AG04450 (cell line): ENCODE measurements around the gene SAT2. TPM values are rescaled to one million over a fixed set of nuclear protein-coding genes. Genes with fewer than 3 reads are reported as not detected.
A peak's percentile ranks its signal among the peaks of the same experiment; 100 is the strongest.

ENCODE experiments used
- CTCF ChIA-PET: fragments of 300-600, 350-600 bp; formaldehyde crosslinking; extraction: SDS; loops from one replicate; lab custom pipeline; 2022; ENCODE audit warnings: antibody characterized with exemption, inconsistent platforms; lab: Charles Lee
- POLR2A ChIA-PET: fragments of 350-600 bp; formaldehyde crosslinking; extraction: SDS; loops from one replicate; lab custom pipeline; 2021; ENCODE audit warnings: antibody characterized with exemption, inconsistent platforms; lab: Yijun Ruan, JAX
- DNase-seq: peaks from one replicate; pipeline ENCODE4 v3.0.0-alpha.2; 2011; ENCODE audit warnings: low read depth, low spot score
- H3K27ac ChIP-seq: one replicate; pipeline ENCODE4 v1.5.1; 2012; ENCODE audit warnings: low read depth, low read length, control low read depth
- H3K27me3 ChIP-seq: one replicate; pipeline ENCODE4 v1.6.0; 2012; ENCODE audit warnings: low read length; ENCODE audit not compliant: control insufficient read depth, insufficient read depth
- H3K4me3 ChIP-seq: 2 replicates; pipeline ENCODE4 v1.5.1; 2011; ENCODE audit warnings: mild to moderate bottlenecking, low read depth, low read length, control low read depth
- H3K9me3 ChIP-seq: 2 replicates; pipeline ENCODE4 v1.5.1; 2012; ENCODE audit warnings: low read length; ENCODE audit not compliant: control insufficient read depth, insufficient read depth
- polyA plus RNA-seq: library from polyadenylated mRNA; depleted of rRNA; stranded (reverse); fragments of >200 nt; gene quantifications from 2 replicates; pipeline ENCODE4 v1.2.3, GENCODE V29; 2011
- TF ChIP-seq, protein P1 (sequence below): IDR thresholded peaks from 2 replicates; pipeline ENCODE4 v1.5.1; 2011; ENCODE audit warnings: low read depth, low read length, control low read depth, inconsistent platforms

The SAT2 gene
- polyA plus RNA-seq, 1 experiment, result 54.1 TPM

DNA sequence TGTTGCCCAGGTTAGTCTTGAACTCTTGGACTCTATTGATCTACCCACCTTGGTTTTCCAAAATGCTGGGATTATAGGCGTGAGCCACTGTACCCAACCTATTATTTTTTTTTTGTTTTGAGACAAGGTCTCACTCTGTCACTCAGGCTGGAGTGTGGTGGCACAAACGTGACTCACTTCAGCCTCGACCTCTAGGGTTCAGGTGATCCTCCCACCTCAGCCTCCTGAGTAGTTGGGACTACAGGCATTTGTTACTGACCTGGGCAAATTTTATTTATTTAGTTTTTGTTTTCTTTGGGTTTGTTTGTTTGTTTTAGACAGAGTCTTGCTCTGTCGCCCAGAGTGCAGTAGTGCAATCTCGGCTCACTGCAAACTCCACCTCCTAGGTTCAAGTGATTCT lies 4.0 kb downstream of the SAT2 start:
- ChIA-PET CTCF (no interaction called here), POLR2A (no interaction called here)
- Histone ChIP-seq H3K27me3 (peaks cover 3% of the 10 kb centered on the region), H3K4me3 (no peak overlapping the region), H3K9me3 (no peaks in the 10 kb centered on the region), H3K27ac (no peak overlapping the region)
- TF ChIP-seq, protein P1, sequence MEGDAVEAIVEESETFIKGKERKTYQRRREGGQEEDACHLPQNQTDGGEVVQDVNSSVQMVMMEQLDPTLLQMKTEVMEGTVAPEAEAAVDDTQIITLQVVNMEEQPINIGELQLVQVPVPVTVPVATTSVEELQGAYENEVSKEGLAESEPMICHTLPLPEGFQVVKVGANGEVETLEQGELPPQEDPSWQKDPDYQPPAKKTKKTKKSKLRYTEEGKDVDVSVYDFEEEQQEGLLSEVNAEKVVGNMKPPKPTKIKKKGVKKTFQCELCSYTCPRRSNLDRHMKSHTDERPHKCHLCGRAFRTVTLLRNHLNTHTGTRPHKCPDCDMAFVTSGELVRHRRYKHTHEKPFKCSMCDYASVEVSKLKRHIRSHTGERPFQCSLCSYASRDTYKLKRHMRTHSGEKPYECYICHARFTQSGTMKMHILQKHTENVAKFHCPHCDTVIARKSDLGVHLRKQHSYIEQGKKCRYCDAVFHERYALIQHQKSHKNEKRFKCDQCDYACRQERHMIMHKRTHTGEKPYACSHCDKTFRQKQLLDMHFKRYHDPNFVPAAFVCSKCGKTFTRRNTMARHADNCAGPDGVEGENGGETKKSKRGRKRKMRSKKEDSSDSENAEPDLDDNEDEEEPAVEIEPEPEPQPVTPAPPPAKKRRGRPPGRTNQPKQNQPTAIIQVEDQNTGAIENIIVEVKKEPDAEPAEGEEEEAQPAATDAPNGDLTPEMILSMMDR, result no peak
- DNase-seq, result no peak

DNA sequence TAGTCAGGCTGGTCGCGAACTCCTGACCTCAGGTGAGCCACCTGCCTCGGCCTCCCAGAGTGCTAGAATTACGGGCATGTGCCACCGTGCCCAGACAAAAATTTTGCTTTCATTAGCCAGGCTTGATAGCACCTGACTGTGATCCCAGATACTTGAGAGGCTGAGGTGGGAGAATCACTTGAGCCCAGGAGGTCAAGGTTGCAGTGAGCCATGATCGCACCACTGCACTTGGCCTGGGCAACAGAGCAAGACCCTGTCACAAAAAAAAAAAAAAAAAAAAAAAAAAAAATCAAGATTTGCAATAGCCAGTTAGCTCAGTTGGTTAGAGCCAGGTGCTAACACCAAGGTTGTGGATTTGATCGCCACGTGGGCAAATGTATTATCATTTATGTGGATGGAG lies 6.8 kb downstream of the SAT2 start:
- CTCF ChIA-PET, result interaction anchor here (1.9 to 2.8 kb wide), 2 partner anchors 11 to 67 kb away, joined by 6 to 17 read pairs; no protein-coding TSS in a partner anchor
- TF ChIP-seq, protein P1, result no peak
- H3K4me3 ChIP-seq, result no peak overlapping the region
- POLR2A ChIA-PET, result no interaction called here
- no peaks in the 10 kb centered on the region for H3K9me3 ChIP-seq
- peaks cover 3% of the 10 kb centered on the region for H3K27me3 ChIP-seq
- no peak overlapping the region for H3K27ac ChIP-seq
- DNase-seq, result no peak

DNA sequence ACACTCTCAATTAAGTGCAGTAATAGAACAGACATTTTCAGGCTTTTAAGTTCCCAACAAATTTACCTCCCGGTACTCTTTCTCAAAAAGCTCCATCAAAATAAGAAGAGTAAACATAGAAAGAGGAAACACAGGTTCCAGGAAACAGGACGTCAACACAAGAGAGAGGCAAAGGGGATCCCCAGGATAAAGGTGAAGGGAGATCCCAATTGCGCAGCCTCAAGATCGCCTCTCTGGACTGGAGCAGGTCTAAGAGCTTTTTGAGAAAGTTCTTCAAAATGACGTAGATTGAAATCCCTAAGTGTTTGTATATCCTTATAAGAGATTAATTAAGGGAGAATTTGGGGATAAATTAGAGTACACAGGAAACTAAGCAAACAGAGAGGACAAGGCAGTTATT lies 9.0 kb downstream of the SAT2 start:
- H3K27me3 ChIP-seq, result peaks cover 3% of the 10 kb centered on the region
- CTCF ChIA-PET, result interaction anchor here (0.7 to 1.2 kb wide), 2 partner anchors 69 to 442 kb away, joined by 5 read pairs; no protein-coding TSS in a partner anchor
- no peak overlapping the region for H3K27ac ChIP-seq
- H3K9me3 ChIP-seq, result no peaks in the 10 kb centered on the region; the same call in 1 of the 2 replicates
- TF ChIP-seq, protein P1, result no peak
- POLR2A ChIA-PET, result no interaction called here
- no peak overlapping the region for H3K4me3 ChIP-seq
- DNase-seq, result no peak

GRCh38 chr17:7615265-7615747 lies 12.3 kb downstream of the SAT2 start:
- Histone ChIP-seq H3K27me3 (peaks cover 3% of the 10 kb centered on the region), H3K4me3 (peak overlapping the region; percentile 59), H3K27ac (peak overlapping the region; percentile 52), H3K9me3 (no peaks in the 10 kb centered on the region; the same call in 1 of the 2 replicates)
- no peak for DNase-seq
- ChIA-PET POLR2A (interaction anchor here (0.6 to 2.6 kb wide), 4 partner anchors 9 to 72 kb away, joined by 4 to 20 read pairs (median 12); partner anchors contain the start of genes SAT2, TP53 and WRAP53), CTCF (interaction anchor here (0.6 to 2.8 kb wide), 15 partner anchors 13 to 377 kb away, joined by 3 to 29 read pairs (median 4); partner anchors contain the start of genes SAT2, SOX15, TP53 and WRAP53)
- TF ChIP-seq, protein P1, result no peak
